CD1c-positive myeloid dendritic cell (primary cell): ENCODE data around the gene USP34.

ENCODE experiments used
- DNase-seq: peaks from one replicate; pipeline ENCODE4 v3.0.0-alpha.2; 2016; ENCODE audit errors: extremely low spot score

USP34 gene

DNA sequence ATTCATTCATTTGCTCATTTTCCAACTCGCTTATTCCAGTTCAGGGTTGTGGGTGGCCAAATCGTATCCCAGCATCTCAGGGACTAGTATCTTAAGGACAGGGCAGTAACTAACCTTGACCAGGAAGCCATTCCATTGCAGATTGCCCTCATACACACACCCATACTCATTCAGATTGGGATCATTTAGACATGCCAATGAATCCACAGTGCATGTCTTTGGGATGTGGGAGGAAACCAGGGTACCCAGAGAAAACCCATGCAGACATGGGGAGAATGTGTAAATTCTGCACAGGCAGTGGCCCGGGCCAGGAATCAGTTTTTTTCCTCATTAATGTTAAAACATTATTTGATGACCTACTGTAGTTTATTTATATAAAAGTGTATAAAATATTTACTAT is 150.7 kb downstream of the USP34 start:
- no peak for DNase-seq

DNA sequence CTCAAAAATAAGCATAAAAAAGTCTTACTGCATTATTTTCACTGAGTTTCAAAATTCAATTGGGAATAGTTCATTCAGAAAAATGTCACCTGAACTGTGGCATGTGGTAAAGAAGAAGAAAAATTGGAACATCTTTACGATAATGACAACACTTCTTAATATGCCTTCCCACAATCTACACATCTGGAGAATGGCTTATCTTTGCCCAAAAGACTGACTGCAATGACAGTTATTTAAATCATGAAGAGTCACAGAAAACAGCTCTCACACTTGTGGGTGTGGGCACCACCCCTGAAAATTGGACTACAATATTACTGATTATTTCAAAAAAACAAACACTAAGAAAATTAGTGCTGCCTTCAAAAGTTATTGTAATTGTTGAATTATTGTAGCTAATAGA is 152.3 kb downstream of the USP34 start:
- DNase-seq: no peak

DNA sequence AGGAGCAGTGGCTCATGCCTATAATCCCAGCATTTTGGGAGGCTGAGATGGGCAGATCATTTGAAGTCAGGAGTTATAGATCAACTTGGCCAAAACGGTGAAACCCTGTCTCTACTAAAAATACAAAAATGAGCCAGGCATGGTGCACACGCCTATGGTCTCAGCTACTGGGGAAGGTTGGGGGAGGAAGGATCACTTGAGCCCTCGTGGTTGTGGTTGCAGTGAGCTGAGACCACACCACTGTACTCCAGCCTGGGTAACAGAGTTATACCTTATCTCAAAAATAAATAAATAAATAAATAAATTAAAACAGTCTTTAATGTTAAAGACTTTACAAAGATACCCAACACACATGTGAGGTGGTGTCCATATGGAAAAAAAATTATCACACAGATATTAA is 174.9 kb downstream of the USP34 start:
- no peak for DNase-seq

DNA sequence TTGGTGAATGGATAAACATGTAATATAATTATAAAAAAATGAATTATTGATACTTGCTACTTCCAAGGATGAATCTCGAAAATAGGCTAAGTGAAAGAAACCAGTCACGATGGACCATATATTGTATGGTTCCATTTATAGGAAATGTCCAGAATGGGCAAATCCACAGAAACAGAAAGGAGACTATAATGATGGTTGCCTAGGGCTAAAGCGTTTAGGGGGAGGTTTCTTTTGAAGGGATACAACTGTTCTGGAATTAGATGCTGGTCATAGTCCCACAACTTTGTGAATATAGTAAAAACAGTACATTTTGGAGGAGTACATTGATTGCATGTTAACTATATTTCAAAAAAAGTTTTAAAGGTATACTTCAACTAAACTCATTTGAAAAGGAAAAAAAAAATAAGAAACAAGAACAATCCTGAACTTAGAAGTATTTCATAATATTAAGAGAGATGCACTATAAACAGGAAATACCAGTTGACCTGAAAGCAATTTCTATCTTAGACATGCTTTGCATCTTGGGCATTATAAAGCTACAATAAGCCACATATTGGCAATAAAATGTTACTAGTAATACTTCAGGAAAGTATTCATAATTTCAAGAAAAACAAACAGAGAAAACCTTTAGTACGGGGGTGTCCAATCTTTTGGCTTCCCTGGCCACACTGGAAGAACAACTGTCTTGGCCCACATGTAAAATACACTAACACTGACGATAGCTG is 178.9 kb downstream of the USP34 start:
- DNase-seq: no peak

DNA sequence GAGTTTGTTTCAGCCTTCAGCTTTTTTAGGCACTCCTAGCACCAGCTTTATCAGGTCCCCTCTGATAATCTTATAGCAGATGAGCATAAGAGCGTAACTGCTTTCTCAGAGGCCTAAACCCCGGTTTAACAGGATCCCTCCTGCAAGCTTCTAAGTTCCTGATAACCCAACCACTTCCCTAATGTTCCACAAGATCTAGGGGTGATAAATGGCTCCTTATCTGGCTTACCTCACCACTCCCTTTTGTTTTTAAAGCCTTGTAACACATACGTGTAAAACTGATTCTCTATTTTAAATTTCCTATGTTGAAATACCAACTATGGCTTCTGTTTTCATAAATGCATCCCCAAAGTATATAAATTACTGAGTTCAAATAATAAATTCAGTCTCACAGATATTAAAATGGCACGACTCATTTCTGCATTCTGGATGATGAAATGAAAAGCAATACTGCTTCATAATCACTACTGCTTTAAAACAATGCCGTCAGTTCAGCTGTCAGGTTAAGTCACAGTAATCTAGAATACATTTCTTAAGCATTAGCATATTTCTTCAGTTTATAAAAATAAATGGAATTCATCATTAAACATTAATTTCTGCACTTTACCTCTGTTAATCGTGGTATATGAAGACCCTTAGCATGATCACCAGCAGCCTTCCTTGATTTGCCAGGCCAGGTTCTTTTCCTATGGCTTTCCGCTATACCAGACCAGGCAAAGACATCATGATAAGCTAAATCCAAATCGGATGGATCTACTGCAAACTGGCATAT is 182.6 kb downstream of the USP34 start:
- no peak for DNase-seq

DNA sequence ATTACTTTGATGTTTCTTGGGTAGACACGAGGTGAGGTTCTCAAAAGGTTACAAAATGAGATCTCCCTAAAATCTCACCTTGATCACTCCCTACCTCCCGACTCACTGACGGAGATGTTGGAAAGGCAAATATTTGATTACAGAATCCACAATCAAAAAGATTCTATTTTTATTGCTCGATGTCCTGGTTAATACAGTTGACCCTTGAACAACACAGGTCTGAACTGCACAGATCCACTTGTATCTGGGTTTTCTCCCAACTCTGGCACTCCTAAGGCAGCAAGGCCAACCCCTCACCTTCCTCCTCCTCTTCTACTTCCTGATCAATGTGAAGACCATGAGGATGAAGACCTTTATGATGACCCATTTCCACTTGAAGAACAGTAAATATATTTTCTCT is 183.6 kb downstream of the USP34 start:
- no peak for DNase-seq

DNA sequence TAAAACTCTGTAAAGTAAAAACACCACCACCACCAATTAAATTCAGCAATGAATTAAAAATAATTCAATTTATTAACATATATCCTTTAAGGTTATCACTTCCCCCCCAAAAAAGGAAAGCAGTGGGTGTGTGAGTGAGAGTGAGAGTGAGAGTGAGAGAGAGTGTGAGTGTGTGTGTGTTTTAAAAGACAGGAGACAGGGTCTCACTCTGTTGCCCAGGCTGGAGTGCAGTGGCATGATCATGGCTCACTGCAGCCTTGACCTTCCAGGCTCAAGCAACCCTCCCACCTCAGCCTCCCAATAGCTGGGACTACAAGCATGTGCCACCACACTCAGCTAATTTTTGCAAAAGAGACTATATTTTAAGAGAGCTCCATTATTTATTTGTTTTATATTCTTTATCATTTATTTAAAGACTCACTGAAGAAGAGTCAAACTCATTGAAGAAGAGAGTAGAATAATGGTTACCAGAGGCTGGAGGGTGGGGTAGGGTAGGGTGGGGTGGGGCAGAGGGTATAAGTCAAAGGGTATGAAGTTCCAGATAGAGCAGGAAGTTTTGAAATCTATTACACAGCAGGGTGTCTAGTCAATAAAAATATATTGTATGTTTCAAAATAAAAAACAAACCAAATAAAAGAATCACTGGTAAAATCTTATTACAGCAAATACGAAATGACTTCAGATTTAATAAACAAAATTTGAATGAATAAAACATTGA is 187.3 kb downstream of the USP34 start:
- no peak for DNase-seq

DNA sequence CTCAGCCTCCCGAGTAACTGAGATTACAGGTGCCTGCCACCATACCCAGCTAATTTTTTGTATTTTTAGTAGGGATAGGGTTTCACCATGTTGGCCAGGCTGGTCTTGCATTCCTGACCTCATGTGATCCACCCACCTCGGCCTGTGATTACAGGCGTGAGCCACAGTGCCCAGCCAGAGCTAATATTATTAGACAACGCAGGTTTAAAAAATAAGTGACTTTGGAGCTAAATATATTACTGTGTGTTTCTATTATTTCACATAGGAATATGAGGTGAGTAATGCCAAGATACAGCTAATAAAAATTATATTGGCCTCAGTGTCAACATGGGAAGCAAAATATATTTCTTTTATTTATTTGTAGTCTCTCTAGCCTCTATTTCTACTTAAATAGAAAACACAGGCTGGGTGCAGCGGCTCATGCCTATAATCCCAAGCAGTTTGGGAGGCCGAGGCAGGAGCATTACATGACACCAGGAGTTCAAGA is 188.7 kb downstream of the USP34 start:
- DNase-seq: no peak

DNA sequence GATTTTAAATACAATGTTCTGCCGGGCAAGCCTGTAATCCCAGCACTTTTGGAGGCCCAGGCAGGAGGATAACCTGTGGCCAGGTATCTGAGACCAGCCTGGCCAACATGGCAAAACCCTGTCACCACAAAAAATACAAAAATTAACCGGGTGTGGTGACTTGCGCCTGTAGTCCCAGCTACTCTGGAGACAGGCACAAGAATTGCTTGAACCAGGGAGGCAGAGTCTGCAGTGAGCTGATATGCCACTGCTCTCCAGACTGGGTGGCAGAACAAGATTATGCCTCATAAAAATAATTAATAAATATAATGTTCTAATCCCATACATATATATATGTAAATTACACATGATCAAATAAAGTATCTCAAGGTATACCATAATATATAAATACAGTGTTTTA is 189.6 kb downstream of the USP34 start:
- DNase-seq: no peak

DNA sequence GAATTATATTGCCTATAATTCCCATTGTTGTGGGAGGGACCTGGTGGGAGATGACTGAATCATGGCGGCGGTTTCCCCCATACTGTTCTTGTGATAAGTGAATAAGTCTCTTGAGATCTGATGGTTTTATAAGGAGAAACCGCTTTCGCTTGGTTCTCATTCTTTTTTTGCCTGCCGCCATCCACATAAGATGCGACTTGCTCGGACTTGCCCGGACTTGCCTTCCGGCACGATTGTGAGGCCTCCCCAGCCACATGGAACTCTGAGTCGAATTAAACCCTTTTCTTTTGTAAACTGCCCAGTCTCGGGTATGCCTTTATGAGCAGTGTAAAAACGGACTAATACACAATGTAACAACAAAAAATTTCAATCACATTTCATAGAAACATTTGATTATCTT is 193.1 kb downstream of the USP34 start:
- DNase-seq: no peak

DNA sequence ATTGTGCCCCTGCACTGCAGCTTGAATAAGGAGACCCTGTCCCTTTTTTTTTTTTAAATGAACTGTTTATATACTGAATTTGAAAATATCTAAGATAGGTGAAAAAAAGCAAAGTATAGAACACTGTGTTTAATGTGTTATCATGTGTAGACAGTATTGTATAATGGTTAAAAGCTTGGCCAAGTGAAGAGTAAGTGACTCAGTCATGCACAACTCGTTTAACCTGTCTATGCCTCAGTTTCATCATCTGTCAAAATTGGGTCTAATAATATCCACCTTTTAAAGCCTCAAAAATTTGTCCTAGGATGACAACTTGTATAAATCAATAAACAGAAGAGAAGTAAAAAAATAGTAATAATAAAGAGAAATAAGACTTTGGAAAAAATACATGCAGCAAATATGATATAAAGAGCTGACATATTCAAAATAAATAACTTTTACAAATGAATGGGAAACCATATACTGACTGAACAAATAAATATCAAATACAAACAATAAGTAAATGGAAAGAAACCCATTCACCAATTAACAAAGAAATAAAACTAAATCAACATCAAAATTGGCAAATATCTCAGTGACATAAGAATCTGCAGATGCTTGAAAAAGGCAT is 195.2 kb downstream of the USP34 start:
- no peak for DNase-seq

DNA sequence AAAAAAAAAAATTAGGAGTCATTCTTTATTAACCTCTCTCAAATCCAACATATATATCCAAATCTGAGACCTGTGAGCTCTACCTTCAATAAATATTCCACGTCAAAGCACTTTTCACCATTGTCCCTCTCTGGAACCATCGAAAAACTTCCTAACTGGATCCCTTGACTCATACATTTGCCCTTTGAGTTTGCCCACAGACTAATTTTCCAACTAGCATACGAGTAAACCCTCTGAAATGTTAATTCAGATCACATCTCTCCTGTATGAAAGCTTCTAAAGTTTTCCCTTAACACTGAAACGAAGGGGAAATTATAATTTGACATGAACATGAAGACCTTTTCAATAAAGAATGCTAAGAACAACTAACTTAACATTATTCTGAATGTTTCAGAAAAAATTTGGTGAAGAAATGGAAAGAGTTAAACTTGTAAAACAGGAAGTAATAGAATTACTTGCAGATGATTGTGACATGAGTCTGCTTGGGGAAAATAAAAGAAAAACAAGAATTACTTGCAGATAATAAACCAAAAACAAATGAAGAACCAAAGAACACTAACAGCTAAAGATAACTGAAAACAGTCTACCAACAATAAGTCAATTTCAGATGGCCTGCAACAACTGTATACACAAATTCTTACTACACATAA is 198.3 kb downstream of the USP34 start:
- DNase-seq: no peak

DNA sequence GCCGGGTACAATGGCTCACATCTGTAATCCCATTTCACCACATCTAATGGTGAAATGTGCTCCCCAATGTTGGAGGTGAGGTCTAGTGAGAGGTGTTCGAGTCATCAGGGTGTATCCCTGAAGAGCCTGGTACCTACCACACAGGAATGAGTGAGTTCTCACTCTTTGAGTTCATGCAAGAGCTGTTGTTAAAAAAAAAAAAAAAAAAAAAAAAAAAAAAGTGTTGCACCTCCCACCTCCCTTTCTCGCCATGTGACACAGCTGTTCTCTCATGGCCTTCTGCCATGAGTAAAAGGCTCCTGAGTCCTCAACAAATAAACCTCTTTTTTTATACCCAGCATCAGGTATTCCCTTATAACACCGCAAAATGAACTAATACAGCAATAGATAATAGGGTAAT is 202.6 kb downstream of the USP34 start:
- no peak for DNase-seq

DNA sequence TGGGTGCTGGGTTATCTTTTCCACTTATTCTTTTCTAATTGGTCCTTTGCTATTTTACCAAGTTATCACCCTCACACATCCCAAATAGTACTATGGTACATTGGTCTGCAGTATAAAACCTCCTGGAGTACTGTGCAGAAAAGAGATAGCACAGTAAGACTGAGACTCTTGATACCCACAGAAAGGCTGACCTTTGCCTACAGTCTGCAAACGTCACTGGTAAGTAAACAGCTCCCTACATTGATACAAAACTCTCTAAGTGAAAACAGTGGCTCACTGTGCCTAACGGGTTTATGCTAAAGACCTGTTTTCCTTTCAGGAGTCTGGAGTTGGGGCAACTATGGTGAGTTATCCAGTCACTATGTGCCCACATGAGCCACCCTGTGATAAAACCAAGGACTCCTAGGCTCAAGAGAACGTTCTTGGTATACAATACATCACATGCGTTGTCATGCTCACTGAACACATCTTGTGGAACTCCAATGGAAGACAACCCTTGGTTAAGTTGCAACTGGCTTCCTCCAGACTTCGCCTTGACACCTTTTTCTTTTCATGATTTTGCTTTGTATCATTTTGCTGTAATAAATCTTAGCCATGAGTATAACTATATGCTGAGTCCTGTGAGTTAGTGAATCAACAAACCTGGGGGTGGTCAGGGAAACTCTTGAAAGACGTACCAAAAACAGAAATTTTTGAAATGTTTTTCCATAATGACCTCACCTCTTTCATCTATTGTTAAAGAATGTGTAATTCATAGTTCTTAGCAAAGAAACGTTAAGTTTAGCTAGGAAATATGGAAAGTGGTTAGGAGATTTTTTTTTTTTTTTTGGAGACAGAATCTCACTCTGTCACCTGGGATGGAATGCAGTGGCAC is 204.0 kb downstream of the USP34 start:
- no peak for DNase-seq

DNA sequence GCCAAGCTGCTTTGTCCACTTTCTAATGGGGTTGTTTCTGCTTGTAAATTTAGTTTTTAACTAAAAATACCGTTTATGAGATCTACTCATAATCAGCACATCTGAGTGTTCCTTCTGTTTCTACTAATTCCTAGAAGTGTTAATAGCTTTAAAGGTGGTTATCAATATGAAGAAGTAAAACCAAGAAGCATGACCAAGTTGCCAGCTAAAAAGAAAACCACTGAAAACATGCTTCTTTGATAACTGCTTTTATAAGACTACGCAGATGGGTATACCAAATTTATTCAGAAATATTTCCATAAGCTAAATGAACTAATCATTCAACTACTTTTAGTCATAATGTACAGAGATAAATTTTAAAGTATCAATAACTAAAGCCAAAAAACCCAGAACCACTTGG is 207.1 kb downstream of the USP34 start:
- no peak for DNase-seq

DNA sequence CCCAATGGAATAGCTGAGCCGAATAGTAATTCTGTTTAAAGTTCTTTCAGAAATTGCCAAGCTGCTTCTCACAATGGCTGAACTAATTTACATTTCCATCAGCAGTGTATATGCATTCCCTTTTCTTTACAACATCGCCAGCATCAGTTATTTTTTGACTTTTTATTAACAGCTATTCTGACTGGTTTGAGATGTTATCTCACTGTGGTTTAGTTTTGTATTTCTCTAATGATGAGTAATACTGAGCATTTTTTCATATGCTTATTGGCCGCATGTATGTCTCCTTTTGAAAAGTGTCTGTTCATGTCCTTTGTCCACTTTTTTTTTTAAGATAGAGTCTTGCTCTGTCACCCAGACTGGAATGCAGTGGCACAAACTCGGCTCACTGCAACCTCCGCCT is 208.2 kb downstream of the USP34 start:
- no peak for DNase-seq

DNA sequence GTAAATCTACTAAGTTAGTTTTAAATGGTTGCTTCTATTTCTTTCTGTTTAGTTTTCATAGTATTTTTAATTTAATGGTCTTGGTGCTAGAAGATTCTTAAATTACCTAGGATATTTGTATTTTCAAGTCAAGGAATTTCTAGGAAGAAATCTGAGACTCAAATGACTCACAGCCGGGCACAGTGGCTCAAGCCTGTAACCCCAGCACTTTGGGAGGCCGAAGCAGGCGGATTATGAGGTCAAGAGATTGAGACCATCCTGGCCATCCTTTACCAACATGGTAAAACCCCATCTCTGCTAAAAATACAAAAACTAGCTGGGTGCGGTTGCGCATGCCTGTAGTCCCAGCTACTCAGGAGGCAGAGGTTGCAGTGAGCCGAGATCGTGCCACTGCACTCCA is 213.4 kb downstream of the USP34 start:
- no peak for DNase-seq

DNA sequence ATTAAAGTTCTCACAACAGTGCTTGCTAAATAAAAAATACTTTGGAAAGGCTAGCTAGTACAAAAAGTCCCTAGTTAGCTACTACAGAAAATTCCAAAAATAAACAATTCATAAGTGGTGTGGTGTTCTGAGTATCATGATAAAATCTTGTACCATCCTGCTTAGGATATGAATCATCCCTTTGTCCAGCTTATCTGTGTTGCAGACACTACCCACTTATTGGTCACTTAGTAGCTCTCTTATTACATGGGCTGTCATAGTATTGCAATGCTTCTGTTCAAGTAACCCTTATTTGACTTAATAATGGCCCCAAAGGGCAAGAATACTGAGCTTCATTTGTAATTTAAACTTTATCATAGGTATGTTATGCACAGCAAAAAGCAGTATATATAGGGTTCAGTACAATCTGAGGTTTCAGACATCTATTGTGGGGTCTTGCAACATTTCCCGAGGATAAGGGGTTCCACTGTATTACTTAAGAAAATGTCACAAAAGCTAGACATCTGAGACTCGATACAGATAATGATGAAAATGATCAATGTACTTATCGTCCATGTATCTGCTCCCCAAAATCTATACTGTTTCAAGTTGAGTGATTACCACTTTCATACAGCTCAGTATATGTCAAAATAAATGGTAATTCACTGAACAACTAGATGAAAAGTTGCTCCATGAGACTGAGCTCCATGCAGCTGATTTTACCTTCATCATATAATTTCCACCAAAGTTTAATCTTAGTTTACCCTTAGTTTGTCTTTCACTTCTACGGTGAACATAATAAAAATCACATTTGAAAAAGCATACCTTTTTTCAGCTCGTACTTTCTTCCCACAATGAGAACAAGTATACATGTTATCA is 215.1 kb downstream of the USP34 start:
- no peak for DNase-seq

DNA sequence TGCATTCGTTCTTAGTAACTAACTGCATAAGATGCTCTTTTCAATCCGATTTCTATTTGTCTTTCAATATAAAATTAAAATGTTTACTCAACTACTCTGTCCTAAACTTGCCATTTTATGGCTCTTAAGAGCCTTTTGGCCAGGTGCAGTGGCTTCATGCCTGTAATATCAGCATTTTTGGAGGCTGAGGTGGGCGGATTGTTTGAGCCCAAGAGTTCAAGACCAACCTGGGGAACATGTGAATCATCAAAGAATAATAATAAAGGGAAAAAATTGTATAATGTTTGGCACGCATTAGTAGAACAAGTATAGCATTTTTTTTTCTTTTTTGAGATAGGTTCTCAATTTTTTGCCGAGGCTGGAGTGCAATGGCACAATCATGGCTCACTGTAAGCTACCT is 216.4 kb downstream of the USP34 start:
- no peak for DNase-seq

DNA sequence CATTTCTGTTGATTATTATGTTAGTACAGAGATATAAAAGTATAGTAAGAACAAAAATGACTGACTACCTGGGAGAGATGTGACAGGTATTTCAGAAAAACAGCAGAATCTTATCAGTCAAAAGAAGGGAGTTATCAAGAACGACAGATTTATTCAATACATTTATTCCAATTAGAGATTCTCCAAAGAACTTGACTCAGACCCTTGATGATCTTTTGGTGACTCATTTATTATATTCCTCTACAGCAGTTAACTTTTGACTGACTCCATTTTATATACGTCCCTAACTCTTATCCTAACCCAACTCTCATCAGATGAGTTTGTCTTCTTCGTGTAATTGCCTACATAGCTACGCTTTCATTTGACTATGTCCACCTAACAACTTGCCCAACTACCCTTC is 217.8 kb downstream of the USP34 start:
- no peak for DNase-seq
